ENCODE measurements around the gene PFDN6. TPM values are rescaled to one million over a fixed set of nuclear protein-coding genes. Genes with fewer than 3 reads are reported as not detected.

Gene PFDN6
- total and polyA plus RNA-seq, 2 experiments from 2014 or later = 56.1 to 62.2 TPM

DNA sequence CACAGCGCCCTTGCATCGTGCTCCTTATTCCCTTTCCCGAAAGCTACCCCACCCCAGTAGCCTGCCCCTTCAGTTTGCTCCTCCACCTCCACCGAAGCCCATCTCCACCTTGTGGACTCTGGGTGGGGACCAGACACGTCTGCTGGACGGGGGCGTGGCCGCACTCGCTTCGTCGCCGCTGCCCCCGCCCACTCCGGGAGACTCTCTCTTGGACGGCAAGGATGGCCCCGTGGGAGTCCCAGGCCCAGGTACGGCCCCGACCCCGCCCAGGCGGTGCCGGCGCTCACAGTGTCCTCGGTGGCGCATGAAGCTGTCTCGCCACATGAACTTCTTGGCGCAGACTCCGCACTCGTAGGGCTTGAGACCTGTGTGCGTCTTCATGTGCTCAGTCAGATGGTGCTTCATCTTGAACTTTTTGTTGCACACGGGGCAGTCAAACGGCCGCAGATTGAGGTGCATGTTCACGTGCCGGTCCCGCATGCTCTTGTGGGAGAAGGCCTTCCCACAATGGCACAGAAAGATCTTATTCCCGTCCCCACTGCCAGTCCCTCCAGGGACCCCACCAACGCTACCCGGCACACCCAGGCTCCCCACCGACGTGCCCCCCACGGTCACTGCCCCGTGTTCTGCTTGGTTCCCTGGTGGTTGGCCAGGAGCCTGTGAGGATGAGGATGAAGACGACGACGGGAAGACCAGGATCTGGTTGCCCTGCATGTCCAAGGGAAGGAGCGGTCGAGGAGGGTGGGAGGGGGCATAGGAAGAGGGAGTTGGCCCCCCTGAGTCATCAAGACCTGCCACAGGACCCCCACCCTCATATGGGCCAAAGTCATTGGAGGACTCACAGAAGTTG lies 25.8 kb downstream of the PFDN6 start:
- peaks cover 23% of the 10 kb centered on the region for H3K36me3 Mint-ChIP-seq (ENCODE audit: low read depth)
- peaks cover 26% of the 10 kb centered on the region for H3K27me3 Mint-ChIP-seq (ENCODE audit: insufficient read depth, low read depth, poor library complexity)
- no peak overlapping the region for H3K27ac ChIP-seq (ENCODE audit: low read depth)
- H3K36me3 ChIP-seq (ENCODE audit: insufficient read depth) = peaks cover 11% of the 10 kb centered on the region
- H3K4me1 ChIP-seq (ENCODE audit: insufficient read depth) = peaks cover 36% of the 10 kb centered on the region
- H3K4me1 Mint-ChIP-seq = peaks cover 53% of the 10 kb centered on the region
- no peaks in the 10 kb centered on the region for H3K9me2 ChIP-seq (ENCODE audit: insufficient read depth)
- peaks cover 17% of the 10 kb centered on the region for H3K79me2 ChIP-seq (replicated peaks; ENCODE audit: insufficient read depth)
- H3K27me3 ChIP-seq (ENCODE audit: insufficient read depth) = no peaks in the 10 kb centered on the region
- DNase-seq (ENCODE audit: low spot score) (peak; percentile 71), ATAC-seq (peak; percentile 14)
- TF ChIP-seq EZH2 (IDR thresholded peaks at IDR 0.05; ENCODE audit: low read depth, unreplicated experiment) (no peak), ZNF331 (CRISPR knock-in tag; IDR thresholded peaks at IDR 0.05; ENCODE audit: low read depth) (no peak), POLR2AphosphoS5 (IDR thresholded peaks at IDR 0.05; ENCODE audit: low read depth) (peak; percentile 70)
- TF ChIP-seq, protein P1, sequence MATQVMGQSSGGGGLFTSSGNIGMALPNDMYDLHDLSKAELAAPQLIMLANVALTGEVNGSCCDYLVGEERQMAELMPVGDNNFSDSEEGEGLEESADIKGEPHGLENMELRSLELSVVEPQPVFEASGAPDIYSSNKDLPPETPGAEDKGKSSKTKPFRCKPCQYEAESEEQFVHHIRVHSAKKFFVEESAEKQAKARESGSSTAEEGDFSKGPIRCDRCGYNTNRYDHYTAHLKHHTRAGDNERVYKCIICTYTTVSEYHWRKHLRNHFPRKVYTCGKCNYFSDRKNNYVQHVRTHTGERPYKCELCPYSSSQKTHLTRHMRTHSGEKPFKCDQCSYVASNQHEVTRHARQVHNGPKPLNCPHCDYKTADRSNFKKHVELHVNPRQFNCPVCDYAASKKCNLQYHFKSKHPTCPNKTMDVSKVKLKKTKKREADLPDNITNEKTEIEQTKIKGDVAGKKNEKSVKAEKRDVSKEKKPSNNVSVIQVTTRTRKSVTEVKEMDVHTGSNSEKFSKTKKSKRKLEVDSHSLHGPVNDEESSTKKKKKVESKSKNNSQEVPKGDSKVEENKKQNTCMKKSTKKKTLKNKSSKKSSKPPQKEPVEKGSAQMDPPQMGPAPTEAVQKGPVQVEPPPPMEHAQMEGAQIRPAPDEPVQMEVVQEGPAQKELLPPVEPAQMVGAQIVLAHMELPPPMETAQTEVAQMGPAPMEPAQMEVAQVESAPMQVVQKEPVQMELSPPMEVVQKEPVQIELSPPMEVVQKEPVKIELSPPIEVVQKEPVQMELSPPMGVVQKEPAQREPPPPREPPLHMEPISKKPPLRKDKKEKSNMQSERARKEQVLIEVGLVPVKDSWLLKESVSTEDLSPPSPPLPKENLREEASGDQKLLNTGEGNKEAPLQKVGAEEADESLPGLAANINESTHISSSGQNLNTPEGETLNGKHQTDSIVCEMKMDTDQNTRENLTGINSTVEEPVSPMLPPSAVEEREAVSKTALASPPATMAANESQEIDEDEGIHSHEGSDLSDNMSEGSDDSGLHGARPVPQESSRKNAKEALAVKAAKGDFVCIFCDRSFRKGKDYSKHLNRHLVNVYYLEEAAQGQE (IDR thresholded peaks at IDR 0.05; ENCODE audit: unreplicated experiment) = no peak
- TF ChIP-seq, protein P2, sequence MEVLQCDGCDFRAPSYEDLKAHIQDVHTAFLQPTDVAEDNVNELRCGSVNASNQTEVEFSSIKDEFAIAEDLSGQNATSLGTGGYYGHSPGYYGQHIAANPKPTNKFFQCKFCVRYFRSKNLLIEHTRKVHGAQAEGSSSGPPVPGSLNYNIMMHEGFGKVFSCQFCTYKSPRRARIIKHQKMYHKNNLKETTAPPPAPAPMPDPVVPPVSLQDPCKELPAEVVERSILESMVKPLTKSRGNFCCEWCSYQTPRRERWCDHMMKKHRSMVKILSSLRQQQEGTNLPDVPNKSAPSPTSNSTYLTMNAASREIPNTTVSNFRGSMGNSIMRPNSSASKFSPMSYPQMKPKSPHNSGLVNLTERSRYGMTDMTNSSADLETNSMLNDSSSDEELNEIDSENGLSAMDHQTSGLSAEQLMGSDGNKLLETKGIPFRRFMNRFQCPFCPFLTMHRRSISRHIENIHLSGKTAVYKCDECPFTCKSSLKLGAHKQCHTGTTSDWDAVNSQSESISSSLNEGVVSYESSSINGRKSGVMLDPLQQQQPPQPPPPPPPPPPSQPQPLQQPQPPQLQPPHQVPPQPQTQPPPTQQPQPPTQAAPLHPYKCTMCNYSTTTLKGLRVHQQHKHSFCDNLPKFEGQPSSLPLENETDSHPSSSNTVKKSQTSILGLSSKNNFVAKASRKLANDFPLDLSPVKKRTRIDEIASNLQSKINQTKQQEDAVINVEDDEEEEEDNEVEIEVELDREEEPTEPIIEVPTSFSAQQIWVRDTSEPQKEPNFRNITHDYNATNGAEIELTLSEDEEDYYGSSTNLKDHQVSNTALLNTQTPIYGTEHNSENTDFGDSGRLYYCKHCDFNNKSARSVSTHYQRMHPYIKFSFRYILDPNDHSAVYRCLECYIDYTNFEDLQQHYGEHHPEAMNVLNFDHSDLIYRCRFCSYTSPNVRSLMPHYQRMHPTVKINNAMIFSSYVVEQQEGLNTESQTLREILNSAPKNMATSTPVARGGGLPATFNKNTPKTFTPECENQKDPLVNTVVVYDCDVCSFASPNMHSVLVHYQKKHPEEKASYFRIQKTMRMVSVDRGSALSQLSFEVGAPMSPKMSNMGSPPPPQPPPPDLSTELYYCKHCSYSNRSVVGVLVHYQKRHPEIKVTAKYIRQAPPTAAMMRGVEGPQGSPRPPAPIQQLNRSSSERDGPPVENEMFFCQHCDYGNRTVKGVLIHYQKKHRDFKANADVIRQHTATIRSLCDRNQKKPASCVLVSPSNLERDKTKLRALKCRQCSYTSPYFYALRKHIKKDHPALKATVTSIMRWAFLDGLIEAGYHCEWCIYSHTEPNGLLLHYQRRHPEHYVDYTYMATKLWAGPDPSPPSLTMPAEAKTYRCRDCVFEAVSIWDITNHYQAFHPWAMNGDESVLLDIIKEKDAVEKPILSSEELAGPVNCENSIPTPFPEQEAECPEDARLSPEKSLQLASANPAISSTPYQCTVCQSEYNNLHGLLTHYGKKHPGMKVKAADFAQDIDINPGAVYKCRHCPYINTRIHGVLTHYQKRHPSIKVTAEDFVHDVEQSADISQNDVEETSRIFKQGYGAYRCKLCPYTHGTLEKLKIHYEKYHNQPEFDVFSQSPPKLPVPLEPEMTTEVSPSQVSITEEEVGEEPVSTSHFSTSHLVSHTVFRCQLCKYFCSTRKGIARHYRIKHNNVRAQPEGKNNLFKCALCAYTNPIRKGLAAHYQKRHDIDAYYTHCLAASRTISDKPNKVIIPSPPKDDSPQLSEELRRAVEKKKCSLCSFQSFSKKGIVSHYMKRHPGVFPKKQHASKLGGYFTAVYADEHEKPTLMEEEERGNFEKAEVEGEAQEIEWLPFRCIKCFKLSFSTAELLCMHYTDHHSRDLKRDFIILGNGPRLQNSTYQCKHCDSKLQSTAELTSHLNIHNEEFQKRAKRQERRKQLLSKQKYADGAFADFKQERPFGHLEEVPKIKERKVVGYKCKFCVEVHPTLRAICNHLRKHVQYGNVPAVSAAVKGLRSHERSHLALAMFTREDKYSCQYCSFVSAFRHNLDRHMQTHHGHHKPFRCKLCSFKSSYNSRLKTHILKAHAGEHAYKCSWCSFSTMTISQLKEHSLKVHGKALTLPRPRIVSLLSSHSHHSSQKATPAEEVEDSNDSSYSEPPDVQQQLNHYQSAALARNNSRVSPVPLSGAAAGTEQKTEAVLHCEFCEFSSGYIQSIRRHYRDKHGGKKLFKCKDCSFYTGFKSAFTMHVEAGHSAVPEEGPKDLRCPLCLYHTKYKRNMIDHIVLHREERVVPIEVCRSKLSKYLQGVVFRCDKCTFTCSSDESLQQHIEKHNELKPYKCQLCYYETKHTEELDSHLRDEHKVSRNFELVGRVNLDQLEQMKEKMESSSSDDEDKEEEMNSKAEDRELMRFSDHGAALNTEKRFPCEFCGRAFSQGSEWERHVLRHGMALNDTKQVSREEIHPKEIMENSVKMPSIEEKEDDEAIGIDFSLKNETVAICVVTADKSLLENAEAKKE (CRISPR knock-in tag; IDR thresholded peaks at IDR 0.05) = no peak
- TF ChIP-seq, protein P3, sequence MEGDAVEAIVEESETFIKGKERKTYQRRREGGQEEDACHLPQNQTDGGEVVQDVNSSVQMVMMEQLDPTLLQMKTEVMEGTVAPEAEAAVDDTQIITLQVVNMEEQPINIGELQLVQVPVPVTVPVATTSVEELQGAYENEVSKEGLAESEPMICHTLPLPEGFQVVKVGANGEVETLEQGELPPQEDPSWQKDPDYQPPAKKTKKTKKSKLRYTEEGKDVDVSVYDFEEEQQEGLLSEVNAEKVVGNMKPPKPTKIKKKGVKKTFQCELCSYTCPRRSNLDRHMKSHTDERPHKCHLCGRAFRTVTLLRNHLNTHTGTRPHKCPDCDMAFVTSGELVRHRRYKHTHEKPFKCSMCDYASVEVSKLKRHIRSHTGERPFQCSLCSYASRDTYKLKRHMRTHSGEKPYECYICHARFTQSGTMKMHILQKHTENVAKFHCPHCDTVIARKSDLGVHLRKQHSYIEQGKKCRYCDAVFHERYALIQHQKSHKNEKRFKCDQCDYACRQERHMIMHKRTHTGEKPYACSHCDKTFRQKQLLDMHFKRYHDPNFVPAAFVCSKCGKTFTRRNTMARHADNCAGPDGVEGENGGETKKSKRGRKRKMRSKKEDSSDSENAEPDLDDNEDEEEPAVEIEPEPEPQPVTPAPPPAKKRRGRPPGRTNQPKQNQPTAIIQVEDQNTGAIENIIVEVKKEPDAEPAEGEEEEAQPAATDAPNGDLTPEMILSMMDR (conservative IDR thresholded peaks at IDR 0.05; ENCODE audit: low read depth in 2 of 2) = no peak
- H4K20me1 ChIP-seq (replicated peaks; ENCODE audit: insufficient read depth) = peaks cover 1% of the 10 kb centered on the region; the same call in 1 of the 2 replicates
- peak overlapping the region; percentile 92 for H3K4me3 Mint-ChIP-seq
- no peaks in the 10 kb centered on the region; the same call in 1 of the 3 replicates for H3K9me3 Mint-ChIP-seq
- peak overlapping the region; percentile 99 for H3K4me2 ChIP-seq
- no peak overlapping the region for H2AFZ ChIP-seq
- no peak overlapping the region; the same call in 1 of the 2 replicates for H3K27ac Mint-ChIP-seq
- peaks cover 25% of the 10 kb centered on the region for H3F3A ChIP-seq (replicated peaks; ENCODE audit: low read depth)
- H3K4me3 ChIP-seq = peak overlapping the region; percentile 91
